Choroid plexus epithelial cell (primary cell): ENCODE data around the gene MAP1LC3B2.

Experiments
- DNase-seq: peaks from one replicate; pipeline ENCODE4 v3.0.0-alpha.2; 2010; ENCODE audit warnings: low read depth
- H3K4me3 ChIP-seq: 2 replicates; pipeline ENCODE4 v1.5.1; 2011; ENCODE audit warnings: low read depth, mild to moderate bottlenecking, control low read depth, low read length, moderate library complexity
- CTCF ChIP-seq: conservative IDR thresholded peaks from 2 replicates; pipeline ENCODE4 v1.5.1; 2011; ENCODE audit warnings: low read depth, mild to moderate bottlenecking, control low read depth, inconsistent platforms, low read length, moderate library complexity

The MAP1LC3B2 gene

GRCh38 chr12:116551151-116551550 is 8.0 kb upstream of the MAP1LC3B2 start:
- H3K4me3 ChIP-seq, result no peak overlapping the region
- DNase-seq, result no peak
- TF ChIP-seq CTCF, result no peak

- no peak overlapping the region for H3K4me3 ChIP-seq
- DNase-seq, result no peak
- TF ChIP-seq CTCF, result no peak
Measured at GRCh38 chr12:116551619-116551951, 7.6 kb upstream of the MAP1LC3B2 start.

- H3K4me3 ChIP-seq, result no peak overlapping the region
- TF ChIP-seq CTCF, result no peak
- DNase-seq, result peak; percentile 88
Measured at GRCh38 chr12:116551952-116552772, 7.0 kb upstream of the MAP1LC3B2 start.

GRCh38 chr12:116552773-116553373 is 6.3 kb upstream of the MAP1LC3B2 start:
- no peak for DNase-seq
- TF ChIP-seq CTCF, result no peak
- no peak overlapping the region for H3K4me3 ChIP-seq

- no peak overlapping the region for H3K4me3 ChIP-seq
- TF ChIP-seq CTCF, result no peak
- DNase-seq, result no peak
Measured at GRCh38 chr12:116556356-116556952, 2.7 kb upstream of the MAP1LC3B2 start.

- DNase-seq, result peak; percentile 30
- H3K4me3 ChIP-seq, result no peak overlapping the region
- no peak for TF ChIP-seq CTCF
Measured at GRCh38 chr12:116556964-116557698, 2.0 kb upstream of the MAP1LC3B2 start.
